GM19240 (cell line): ENCODE results near the gene CALHM1.

Experiments used
- DNase-seq: peaks from one replicate; pipeline ENCODE4 v3.0.0; 2011; ENCODE audit warnings: low spot score; ENCODE audit not compliant: insufficient read length

CALHM1 gene

DNA sequence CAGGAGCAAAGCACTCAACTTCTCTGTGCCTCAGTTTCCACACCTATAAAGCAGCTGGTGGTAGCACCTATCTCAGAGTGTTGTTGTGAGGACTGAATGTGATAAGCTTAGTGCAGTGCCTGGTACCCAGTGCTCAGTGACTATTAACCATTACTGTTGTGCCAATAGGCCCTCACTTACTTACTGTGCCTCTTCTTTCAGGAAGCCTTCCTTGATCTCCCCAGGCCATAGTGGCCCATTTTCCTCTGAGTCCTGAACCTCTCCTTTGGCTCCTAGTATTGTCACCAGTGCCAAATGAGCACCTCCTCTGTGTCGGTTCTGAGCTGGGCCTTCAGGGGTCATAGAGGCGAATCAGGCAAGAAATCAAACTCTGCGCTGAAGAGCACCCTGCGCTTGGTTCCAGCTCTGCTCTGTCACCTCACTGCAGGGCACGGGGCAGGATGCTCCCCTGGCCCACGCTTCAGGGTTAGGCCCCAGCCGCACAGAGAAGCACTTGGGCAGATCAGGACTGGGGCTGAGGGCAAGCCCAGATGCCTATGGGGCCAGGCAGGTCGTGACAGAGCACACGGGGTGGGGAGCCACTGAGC is 2.5 kb downstream of the CALHM1 start:
- DNase-seq, result no peak

DNA sequence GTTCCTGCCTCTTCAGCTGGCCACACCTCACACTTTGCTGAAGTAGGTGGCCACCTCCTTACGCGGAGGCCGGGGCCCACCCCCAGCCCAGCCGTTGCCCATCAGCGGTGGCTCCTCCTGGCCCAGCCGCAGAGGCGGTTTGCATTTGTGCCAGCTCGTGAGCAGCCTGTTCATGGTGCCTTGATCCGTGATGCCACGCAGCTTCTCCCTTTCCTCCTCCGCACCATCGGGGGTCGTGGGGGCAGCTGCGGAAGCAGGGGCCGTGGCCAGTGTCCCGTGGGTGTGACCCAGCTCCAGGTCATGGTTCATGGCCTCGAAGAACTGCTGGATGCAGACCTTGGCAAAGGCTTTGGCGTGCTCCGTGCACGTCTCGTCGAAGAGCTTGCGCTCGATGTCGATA is 3.5 kb downstream of the CALHM1 start:
- DNase-seq, result no peak

DNA sequence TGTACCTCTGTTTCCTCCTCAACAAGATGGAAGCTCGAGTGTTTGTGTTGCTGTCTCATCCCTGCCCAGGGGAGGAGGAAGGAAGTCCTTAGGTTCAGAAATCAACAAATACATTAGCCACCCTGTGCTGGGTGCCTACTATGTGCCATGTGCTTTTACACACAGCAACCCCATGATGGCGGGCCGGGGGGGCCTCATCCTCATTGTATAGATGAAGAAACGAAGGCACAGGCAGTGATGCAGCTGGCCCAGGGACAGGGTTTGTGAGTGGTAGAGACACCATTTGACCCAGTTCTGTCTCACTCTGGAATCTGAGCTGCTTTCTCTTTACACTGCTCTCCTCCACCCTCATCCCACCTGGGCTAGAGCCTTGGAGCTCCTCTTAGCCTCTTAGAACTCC is 4.7 kb downstream of the CALHM1 start:
- no peak for DNase-seq

DNA sequence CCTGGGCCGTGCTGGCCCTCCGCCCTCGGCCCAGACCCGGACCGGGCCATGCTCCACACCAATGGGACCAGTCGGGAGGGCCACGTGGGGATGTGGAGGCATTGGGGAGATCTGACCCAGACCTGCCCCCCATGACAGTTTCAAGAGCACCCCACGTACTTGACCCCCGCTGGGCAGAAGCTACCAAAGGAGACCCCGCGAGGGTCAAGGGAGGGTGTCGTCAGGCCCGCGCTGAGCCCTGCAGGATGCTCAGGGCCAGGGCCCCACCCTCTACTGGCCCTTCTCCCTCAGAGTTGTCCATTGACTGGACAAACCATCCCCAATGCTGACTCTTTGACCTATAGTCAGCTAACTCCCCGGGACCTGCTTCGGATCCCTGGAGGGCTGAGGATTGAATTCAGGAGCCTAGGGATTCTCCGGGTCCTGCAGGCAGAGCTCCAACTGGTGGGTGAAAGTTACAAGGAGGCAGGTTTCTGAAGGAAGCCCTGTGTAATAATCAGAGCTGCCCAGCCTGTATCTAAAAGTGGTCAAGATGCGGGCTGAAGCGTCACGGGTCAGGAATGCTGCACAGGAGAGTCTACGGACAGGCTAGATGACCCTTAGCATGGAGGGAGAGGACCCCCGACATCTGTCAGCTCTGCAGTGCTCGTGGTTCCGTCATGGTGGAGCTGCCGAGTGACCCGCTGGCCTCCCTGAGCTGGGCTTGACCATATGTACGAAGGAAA is 6.0 kb downstream of the CALHM1 start:
- no peak for DNase-seq

DNA sequence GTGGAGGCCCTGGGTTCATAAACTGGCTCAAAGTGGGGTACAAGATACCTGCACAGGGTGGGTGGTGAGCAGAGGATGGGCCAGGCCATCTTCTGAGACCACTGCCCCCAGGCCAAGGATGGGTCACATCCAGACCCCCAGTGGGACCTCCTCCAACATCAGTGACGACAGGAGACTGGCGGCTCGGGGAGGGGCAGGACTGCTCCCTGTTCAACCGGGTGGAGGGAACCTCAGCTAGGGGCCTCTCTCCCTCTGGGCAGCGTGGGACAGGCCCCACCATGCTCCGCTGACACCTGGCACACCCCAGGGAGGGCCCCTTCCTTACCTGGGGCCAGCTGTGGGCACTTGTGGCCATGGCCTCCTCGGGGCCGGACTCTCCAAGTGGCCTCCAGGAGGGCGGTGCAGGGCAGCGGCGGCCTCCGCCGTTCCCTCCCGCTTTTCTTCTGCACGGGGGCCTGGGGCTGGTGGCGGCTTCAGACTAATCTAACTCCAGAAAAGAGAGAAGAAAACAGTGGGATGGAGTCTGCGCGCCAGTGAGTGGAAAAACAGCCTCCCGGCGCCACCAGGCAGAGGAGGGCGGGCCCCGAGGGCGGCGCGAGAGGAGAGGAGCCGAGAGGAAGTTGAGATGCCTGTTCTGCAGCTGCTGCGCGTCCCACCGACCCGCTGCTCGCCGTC is 6.7 kb downstream of the CALHM1 start, which contains the start of gene CALHM2:
Gene CALHM2, minus strand, starts transcription at position 540 of the 675 bp plus-strand sequence. CDS start 2,429 bp downstream, outside the sequence.
- DNase-seq, result peak; percentile 91

DNA sequence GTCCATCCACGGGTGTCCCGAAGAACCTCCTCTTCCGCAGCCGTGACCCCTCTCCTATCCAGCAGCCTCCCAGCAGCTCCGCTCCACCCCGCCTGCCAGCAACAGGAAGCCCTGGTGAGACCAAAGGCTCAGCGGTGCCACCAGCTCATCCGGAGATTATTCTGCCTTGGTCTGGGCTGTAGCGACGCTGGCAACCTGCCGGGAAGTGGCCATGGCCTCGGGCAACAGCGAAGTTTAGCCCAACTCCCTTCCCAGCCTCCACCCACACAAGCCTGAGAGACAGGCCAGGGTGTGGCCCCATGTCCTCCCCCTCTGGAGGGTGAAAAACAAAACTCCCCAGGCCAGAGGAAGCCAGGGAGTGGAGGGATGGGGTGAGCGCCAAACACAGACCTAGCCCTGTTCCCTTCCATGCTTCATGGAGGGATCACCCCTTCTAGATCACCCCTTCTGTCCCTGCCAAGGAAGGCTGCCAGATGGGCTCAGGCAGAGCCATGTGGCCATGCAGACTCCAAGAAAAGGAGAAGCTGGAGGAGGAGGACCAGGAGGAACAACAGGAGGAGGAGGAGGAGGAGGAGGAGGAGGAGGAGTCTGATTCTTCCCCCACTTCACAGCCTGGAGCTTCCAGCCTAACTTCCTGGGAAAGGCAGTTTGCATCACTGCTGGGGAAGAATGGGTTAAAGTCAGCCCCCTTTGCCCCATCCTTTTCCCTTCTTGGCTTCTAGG is 7.4 kb downstream of the CALHM1 start:
- peak; percentile 41 for DNase-seq

DNA sequence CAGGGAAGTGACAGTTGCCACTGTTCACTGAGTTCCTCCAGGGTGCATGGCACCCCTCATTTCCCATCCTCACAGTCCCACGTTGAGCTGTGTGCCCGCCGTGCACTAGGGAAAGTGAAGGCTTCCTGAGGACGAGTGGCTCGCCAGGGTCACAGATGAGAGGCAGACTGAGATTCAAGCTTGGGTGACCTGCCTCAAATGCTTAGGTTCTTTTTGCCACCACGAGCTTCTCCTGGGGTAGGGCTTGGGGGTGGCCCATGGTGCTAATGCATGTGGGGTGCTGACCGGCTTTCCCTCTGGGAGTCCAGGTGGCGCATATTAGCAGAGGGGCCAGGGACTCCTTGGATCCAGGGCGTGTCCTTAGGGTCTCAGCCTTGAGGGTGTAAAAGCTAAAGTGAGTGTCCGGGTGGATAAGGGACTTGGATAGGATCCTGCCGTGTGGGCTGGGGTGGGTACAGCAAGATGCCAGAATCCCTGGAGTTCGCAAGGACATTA is 8.5 kb downstream of the CALHM1 start:
- DNase-seq, result no peak

DNA sequence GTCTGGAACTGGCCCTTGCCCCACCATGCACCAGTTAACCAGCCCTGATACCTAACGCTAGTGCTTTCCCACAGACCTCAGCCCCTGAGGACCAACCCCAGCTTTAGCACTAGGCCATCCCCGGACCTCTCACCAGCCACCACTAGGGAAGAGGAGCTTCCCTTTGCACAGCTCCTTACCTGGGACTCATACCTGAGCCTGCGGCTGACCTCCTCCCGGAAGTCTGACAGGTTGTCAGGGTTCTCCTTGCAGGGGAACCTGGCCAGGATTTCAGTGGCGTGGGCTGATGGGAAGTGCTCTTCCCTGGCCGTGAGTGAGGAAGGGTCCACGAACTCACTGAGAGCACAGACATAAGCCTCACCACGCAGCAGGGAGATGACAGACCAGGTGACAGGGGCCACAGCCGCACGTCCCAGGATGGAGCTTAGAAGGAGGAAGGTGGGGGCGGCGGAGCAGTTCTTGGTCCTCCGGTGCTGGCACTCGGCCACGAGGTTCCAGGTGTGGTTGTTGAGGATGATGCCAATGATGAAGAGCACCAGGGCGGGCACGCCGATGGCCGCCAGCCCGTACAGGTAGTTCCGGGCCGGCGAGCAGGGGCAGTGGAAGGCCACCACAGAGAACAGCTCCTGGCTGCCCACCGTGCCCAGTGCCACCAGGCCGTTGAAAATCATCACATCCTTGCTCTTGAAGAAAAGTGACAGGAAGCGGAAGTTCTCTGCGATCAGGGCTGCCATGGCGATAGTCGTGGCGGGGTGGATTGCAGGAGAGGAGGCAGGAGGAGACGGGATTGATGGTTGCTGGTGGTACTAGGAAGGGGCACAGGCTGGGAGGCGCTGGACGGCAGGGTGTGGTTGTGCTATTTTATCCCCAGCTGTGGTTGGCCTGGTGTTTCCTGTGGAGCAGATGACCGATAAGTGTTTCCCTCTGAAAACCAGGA is 9.2 kb downstream of the CALHM1 start:
- DNase-seq, result no peak

DNA sequence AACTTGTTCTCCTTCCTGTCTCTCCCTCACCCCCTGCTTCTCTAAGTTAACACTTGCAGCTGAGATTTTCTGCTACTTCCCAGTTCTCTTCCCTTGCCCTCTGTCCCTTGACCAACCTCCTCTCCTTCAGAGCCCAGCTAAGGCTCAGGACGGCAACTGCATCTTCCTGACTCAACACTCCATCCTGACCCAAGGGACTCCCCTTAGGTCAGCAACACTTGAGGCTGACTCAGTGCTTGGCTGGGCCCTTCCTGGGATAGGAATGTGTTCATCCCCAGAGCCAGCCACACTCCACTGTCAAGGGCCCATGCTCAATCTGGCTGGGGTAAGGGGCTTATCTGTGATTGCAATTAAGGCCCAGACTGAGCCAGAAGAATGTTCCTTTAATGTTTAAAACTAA is 10.0 kb downstream of the CALHM1 start:
- DNase-seq, result no peak

DNA sequence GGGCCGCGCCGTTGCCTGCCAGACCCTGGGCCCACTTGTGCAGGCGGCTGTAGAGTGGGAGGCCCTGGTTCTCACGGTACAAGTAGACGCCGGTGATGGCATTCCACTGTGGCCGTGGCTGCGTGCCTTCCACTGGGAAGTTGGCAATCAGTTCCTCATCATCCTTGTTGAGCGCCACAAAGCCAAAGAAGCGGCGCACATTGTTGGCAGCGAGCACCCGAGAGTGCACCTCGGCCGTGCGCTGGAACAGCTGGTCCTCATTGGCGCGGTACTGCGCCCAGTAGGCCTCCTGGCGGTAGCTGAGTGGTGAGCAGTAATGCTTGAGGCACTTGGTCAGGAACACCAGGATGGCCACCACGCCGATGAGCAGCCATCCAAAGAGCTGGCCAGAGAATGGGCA is 11.5 kb downstream of the CALHM1 start:
- DNase-seq, result no peak

DNA sequence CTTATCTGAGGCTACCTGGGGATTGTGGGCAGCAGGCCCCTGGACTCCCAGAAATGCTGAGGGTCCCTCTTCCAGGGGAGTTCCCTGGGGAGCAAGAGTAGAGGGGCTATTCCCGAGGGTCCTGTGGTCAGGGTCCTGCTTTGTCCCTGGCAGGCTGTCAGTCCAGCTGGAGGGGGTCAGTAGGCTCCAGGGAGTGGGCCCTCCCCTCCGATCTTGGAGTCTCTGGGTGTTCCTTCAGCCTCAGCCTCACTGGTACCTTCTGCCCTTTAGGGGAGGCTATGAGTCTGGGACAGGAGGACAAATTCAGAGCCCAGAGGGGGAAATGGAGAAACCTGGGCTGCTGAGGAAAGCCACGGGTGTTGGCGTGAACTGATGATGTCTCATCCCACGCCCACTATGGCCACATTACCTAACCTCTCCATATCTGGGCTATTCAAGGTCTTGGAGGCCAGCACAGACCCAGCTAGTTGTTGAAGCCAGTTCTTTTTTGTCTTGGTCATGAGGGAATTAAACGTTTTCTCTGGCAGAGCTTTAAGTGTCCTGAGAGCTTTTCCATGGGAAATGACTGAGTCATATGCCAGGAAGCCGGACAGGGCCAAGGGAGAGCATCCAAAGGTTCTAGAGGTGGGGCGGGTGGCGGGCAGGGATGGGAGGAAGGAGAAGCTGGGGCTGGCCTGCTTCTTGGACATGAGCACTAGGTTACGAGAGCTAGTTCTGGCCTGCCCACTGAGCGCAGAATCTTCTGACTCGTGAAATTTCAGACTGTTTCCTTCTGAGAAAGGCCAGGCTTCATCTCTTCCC is 12.7 kb downstream of the CALHM1 start:
- DNase-seq, result no peak

DNA sequence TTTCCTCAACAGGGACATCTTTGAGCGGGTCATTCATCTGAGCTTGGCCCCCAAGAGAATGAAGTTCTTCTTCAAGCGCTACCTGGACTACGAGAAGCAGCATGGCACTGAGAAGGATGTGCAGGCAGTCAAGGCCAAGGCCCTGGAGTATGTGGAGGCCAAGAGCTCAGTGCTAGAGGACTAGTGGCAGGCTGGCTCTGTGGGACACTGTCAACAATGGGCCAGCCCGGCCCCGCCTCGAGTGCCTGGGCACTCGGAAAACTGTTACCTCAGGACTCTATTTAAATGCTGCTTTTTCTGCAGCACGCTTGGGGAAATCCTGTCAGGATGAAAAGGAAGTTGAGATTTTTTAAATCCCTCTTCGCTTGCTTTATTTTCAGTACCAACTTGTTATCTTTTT is 13.3 kb downstream of the CALHM1 start:
- no peak for DNase-seq

DNA sequence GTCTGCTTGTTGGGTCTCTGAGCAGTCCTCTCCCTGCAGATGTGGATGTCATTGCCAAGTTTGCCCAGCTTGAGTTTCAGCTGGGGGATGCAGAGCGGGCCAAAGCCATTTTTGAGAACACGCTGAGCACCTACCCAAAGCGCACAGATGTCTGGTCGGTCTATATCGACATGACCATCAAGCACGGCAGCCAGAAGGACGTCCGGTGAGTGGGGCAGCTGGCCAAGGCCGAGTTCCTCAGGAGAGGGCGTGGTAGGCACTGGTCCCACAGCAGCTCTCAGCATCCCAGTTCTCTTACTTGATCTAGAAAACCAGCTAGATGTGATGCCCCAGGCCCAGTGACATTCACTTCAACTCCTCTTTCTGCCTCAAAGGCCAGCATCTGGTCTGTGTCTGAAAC is 14.2 kb downstream of the CALHM1 start:
- DNase-seq, result no peak

DNA sequence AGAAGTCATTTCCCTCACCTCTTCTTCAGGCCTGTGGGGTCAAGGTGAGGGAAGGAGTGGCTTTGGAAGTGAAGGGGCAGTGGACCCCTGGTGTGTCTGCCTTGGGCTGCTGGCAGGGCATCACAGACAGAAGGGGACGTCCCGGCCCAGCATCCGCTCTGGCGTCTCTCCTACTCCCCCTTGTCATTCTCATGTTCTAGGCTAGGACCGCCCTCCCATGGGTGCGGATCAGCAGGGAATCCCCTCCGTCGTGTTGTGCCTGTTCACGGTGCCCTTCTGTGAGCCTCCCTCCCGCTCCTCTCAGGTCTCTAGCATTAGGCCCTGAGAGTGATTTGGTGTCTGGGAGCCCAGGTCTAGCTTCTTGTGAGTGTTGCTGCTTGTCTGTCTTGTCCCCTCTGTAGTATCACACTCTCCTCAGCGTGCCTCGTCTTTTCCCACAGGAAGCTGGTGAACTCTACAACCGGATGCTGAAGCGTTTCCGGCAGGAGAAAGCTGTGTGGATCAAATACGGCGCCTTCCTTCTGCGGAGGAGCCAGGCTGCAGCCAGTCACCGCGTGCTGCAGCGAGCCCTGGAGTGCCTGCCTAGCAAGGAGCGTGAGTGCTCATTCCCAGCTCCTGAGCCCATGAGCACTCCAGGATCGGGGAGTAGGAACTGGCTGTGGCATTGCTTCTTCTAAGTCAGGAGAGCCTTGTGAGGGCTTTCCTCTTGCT is 15.1 kb downstream of the CALHM1 start:
- no peak for DNase-seq

DNA sequence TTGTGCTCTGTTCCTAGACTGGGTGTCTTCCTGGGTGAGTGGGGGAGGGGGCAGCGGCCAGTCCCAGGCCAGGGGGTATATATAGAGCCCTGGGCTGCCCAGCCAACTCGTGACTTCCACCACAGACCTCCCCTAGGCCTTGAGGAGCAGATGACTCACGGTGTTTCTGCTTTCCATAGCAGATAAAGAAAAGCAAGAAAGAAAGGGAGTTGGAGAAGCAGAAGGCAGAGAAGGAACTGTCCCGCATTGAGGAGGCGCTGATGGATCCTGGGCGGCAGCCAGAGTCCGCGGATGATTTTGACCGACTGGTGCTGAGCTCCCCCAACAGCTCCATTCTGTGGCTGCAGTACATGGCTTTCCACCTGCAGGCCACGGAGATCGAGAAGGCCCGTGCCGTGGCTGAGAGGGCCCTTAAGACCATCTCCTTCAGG is 16.7 kb downstream of the CALHM1 start:
- DNase-seq, result no peak

DNA sequence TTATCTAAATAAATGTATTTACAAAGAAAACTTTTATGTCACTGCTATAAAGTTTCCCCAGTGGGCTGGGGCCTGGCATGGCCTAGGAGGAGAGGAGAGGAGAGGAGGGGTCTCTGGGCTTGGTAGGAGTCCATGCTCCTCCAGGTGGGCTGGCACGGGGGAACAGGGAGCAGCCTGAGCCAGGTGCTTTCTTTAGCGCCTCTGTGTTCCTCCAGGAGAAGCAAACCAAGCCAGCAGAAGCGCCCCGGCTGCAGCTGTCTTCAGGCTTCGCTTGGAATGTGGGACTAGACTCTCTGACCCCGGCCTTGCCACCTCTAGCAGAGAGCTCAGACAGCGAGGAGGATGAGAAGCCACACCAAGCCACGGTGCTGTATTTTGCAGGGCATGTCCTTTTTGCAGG is 17.1 kb downstream of the CALHM1 start:
- no peak for DNase-seq

DNA sequence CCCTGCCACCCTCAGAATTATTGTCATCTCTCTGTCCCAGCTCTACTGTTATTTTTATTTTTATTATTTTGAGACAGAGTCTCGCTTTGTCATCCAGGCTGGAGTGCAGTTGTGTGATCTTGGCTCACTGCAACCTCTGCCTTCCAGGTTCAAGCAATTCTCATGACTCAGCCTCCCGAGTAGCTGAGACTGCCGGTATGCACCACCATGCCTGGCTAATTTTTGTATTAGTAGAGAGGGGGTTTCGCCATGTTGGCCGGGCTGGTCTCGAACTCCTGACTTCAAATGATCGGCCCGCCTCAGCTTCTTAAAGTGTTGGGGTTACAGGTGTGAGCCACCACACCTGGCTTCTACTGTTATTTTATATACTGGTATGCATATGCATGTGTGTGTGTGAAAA is 17.5 kb downstream of the CALHM1 start:
- no peak for DNase-seq

DNA sequence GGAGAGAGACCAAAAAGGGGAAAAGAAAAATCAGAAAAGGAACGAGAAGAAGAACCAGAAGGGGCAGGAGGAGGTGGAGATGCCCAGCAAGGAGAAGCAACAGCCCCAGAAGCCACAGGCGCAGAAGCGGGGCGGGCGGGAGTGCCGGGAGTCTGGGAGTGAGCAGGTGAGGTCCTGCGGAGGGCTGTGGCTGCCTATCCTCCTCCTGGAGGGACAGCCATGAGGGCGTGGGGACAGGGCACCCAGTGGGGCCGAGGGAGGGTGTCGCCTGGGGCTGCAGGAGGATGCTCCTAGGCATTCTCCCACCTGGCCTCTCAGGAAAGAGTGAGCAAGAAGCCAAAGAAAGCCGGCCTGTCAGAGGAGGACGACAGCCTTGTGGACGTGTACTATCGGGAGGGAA is 18.3 kb downstream of the CALHM1 start:
- DNase-seq, result no peak

DNA sequence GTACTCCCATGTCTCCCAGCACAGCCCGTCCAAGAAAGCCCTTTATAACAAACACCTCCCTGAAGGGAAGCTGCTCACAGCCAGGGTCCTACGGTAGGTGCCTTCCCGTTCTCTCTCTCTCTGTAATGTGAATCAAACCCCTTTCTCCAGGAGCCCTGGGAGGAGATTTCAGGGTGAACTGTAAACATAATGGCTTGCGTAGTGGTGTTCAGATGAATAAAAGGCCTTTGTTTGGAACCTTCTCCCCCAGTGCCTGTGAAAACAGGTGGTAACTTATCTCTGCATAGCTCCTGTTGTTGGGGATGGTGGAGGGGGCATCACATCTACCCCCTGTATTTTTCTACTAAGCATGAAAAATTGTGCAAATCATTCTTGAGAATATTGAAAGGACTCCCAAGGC is 18.9 kb downstream of the CALHM1 start:
- DNase-seq, result no peak
